Stromal cell of bone marrow (primary cell): ENCODE results near the gene ITGA11.

ENCODE experiments used
- DNase-seq: peaks from one replicate; pipeline ENCODE4 v3.0.0-alpha.2; 2012; ENCODE audit warnings: low read depth

The ITGA11 gene, protein sequence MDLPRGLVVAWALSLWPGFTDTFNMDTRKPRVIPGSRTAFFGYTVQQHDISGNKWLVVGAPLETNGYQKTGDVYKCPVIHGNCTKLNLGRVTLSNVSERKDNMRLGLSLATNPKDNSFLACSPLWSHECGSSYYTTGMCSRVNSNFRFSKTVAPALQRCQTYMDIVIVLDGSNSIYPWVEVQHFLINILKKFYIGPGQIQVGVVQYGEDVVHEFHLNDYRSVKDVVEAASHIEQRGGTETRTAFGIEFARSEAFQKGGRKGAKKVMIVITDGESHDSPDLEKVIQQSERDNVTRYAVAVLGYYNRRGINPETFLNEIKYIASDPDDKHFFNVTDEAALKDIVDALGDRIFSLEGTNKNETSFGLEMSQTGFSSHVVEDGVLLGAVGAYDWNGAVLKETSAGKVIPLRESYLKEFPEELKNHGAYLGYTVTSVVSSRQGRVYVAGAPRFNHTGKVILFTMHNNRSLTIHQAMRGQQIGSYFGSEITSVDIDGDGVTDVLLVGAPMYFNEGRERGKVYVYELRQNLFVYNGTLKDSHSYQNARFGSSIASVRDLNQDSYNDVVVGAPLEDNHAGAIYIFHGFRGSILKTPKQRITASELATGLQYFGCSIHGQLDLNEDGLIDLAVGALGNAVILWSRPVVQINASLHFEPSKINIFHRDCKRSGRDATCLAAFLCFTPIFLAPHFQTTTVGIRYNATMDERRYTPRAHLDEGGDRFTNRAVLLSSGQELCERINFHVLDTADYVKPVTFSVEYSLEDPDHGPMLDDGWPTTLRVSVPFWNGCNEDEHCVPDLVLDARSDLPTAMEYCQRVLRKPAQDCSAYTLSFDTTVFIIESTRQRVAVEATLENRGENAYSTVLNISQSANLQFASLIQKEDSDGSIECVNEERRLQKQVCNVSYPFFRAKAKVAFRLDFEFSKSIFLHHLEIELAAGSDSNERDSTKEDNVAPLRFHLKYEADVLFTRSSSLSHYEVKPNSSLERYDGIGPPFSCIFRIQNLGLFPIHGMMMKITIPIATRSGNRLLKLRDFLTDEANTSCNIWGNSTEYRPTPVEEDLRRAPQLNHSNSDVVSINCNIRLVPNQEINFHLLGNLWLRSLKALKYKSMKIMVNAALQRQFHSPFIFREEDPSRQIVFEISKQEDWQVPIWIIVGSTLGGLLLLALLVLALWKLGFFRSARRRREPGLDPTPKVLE

GRCh38 chr15:68431792-68432401, at the start of gene ITGA11:
TSS of gene ITGA11 (minus strand) at chr15:68432163. CDS start at chr15:68432066, 97 bp downstream.
- DNase-seq = no peak

- no peak for DNase-seq
These were observed 49.4 kb upstream of the ITGA11 start for GRCh38 chr15:68481321-68481720.

DNA sequence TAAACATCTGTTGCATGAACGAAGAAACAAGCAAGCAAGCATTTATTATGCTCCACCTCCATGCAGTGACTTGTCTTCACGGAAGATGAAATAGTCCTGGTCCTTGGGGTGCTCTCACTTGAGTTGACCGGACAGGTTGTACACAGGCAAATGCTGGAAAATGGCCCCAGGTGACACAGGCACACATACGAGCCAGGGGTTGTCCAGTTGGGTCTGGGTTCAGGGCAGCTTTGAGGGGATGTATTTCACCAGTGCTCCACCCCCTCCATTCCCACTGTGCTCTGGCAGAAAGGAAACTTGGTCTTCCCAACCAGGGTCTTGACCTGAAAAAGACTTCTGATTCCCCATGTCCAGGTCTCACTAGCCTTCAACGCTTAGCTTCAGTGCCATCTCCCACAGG, 48.3 kb upstream of the ITGA11 start:
- DNase-seq = no peak

DNA sequence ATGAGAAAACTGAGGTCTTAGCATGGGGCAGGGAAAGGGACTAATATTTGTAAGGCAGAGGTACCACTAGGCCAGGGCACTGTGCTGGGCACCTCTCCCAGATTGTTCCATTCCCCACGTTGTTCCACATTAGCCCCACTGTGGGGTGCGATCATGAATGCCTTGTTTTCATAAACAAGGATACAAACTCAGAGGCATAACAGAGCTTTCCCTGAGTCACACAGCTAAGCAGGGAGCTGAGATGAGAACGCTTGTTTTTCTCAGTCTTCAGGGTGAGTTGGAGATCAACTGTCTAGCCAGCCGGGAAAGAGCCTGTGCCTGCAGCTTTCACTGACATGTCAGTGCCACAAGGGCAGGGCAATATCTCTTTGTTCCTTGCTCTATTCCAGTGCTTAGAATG, 47.9 kb upstream of the ITGA11 start:
- no peak for DNase-seq

GRCh38 chr15:68479406-68479805, 47.4 kb upstream of the ITGA11 start:
- DNase-seq = peak; percentile 67

DNA sequence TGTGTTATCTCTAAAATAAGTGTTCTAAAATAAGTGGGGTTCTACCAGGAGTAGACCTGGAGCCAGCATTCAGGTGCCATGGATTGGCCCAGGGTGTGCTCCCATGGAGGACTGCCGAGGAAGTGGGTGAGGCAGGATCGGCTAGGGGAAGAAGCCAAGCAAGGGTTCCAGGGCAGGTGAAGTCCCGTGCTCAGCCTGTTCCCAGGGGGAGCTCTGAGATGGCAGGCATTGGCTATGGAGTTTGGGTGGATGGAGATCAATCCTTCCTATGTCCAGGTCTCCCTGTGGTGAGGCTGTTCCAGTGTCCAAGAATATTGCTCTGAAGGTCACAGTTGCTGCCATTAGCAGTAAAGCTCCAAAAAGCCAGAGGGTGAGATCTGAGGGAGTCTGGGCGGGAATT, 46.9 kb upstream of the ITGA11 start:
- no peak for DNase-seq

- DNase-seq = no peak
These were observed 43.5 kb upstream of the ITGA11 start for GRCh38 chr15:68475449-68475848.

DNA sequence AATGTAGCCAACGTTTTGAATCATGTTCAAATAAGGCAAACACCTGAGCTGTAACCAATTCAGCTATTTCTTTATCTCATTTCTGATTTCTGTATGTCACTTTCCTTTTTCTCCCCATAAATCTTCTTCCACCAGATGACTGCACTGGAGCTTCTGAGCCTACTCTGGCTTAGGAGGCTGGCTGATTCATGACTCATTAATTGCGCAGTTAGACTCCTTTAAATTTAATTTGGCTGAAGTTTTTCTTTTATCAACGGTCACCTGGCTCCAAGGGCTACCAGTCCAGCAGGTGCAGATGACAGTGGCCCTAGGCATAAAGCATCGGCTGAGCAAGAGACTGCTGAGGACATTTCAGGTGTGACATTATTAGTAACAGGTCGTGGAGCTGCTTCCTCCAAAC, 39.6 kb upstream of the ITGA11 start:
- DNase-seq = no peak

DNA sequence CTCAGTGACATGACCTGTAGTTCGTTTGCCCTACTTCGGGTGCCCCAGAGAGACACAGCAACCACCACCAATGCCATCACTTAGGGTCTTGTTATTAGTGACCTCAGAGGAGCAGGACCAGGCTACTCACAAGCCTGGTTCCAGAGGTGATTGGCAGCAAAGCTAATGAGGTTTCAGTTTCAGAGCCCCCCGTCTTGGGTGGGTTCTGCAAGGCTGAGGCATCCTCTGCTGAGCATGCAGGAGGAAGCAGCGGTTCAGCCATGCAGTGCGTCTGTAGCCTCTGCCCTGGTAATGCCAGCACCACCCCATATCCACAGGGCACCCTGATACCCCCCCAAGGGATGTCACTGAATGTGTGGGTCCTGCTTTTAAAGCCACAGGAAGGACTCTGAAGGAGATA, 39.0 kb upstream of the ITGA11 start:
- DNase-seq = no peak

DNA sequence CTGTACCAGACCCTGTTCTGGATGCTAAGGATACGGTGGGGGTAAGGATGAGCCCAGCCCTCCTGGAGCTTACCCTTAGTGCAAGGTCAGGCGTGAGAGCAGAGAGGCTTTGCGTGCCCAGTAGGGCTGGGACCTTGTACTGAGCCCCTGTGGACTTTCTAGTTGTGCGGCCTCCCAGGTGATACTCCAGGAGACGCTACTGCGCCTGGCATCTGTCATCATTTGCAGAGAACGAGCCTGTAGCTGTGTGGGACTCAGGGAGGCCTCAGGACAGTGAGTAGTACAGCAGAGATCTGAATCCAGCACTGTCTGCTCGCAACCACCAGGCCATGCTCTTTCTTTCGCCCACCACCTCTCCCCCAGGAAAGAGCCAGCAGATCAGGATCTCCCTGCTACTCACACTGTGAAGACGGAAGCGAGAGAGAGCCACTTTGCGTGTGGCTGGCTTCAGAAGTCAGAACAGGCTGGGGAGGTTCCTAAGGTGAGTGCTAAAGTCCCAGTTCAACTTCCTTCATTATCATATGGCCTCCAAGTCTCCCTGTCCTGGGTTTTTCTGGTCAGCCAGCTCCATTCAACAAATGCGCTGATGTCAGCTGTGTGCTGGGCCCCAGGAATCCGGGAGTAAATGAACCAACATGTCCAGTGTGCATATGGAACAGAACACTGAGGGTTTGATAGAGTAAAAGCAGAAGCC, 38.2 kb upstream of the ITGA11 start:
- no peak for DNase-seq

GRCh38 chr15:68469162-68470048, 37.4 kb upstream of the ITGA11 start:
- peak; percentile 50 for DNase-seq

DNA sequence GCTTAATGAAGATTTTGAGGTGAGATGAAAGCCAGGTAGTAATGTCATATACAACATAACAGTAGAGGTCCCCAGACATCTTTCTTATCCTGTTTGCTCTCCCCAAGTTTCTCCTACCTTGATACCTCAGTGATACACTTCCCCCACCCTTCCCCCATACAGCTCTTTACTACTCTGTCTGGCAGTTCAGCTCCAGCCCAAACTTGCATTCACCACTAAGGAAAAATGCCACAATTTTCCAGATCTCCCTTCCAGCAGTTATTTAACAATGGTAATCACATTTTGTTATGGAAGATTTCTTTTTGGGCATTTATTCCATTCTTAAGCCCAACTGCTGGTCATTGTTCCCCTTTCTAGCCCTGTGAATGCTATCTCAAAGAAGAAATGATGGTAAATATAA, 34.9 kb upstream of the ITGA11 start:
- no peak for DNase-seq

DNA sequence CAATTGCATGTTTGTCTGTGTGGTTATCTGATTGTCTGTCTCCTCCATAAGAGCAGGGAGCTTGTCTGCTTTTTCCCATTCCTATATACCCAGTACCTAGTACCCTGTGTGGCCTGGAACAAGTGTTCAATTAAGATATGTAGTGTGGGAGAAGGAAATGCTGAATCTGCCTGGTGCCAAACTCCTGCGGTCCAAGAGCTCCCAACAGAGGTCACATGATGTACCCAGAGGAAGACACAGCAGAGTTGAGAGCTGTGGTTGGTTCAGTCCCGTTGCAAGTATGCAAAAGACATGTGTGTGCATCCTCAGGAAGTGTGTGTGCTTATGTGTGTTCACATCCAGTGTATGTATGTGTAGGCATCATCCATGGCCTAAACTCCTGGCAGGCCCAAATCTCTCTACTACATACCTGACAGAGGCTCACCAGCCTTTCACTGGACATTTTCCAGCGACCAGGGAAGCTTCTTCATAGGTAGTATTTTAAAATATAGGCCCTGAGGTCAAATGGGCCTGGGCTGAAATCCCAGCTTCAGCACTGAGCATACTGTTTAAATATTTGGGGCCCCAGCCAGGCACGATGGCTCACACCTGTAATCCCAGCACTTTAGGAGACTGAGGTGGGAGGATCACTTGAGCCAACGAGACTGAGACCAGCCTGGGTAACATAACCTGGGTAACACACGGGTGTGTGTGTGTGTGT, 34.0 kb upstream of the ITGA11 start:
- DNase-seq = no peak

DNA sequence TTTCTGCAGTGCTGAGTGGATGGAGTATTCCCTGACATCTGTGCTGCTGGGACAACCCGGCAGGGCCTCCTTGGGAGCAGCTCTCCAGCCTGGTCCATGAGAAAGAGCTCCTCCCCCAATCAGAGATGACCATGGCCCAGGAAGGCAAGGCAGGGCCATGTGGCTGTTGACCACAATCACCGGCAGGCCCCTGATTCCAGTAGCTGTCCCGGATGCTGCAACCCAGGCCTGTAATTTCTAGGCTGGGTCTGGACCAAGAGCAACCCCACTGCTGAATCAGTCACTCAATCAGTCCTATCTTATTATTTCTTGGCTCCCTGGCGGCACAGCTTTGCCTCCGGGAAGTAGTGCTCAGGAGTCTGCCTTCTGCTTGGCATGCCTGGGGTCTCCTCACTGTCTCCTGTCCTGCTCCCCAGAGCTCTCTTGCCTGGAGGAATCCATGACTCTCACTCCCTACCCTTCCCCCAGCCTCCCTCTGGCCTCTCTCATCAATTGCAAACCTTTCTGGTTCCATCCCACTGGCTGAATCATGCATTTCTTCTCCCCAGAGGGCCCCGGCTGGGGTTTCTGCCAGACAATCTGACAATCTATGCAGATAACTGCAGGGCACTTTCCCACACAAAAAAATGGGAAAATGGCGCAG, 32.6 kb upstream of the ITGA11 start:
- DNase-seq = peak; percentile 88

GRCh38 chr15:68463996-68464395, 32.0 kb upstream of the ITGA11 start:
- no peak for DNase-seq

DNA sequence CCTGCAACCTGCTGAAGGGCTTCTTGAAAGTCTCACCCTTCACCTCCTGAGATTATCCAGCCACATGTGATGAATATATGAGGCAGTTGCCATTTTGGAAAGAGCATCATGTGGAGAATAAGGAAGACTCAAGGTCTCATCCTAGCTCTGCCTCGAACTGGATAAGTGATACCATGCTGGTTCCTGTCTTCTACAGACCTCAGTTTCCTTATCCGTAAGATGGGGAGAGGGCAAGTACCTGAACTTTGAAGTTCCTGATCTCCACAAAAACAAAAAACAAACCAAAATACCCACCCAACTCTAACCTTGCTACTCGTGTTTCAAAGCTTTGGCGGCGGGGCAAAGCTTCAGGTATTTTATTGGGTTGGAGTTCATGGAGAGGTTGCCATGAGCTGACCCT, 31.5 kb upstream of the ITGA11 start:
- DNase-seq = no peak

GRCh38 chr15:68460166-68460565, 28.2 kb upstream of the ITGA11 start:
- DNase-seq = no peak

- no peak for DNase-seq
These were observed 18.2 kb upstream of the ITGA11 start for GRCh38 chr15:68450192-68450591.

DNA sequence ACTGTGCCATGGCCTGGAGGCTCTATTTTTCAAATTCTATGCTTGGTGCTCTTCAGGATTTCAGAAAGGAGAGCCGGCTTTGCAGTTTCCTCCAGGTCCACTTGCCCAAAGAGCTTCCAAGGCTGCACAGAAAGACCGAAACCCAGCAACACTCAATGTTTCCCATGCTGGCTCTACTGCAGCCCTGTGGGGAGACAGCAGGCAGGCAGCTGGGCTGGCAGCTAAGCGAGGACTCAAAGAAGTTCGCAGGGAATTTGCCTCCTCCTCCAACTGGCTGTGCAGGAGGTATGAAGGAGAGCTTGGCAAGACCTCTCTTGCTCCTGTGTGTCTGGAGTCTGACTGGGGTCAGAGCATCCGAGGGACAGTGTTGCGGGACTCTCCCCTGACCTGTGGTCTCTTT, 17.4 kb upstream of the ITGA11 start:
- no peak for DNase-seq
